DOHH2 (cell line): ENCODE data around the gene DAP.

Experiments
- H3F3A ChIP-seq: fragments of 200-600 bp; sonication (generic), shearing (Covaris generic); 2 replicates; pipeline ENCODE4 v1.6.0; 2016; ENCODE audit warnings: antibody characterized with exemption, mild to moderate bottlenecking; ENCODE audit not compliant: control insufficient read depth, insufficient read depth
- H3K27ac ChIP-seq: fragments of 200-600 bp; sonication (generic); 2 replicates; pipeline ENCODE4 v1.5.1; 2014; ENCODE audit warnings: low read depth, mild to moderate bottlenecking, low read length, moderate library complexity
- H3K27me3 ChIP-seq: fragments of 200-600 bp; sonication (generic); 2 replicates; pipeline ENCODE4 v1.6.1; 2014; ENCODE audit warnings: mild to moderate bottlenecking, low read length, mixed read lengths; ENCODE audit not compliant: control insufficient read depth
- H3K36me3 ChIP-seq: fragments of 200-600 bp; sonication (generic); 2 replicates; pipeline ENCODE4 v1.6.1; 2014; ENCODE audit warnings: mild to moderate bottlenecking, low read length, moderate library complexity, mixed read lengths; ENCODE audit not compliant: control insufficient read depth
- H3K4me1 ChIP-seq: fragments of 200-600 bp; sonication (generic); 2 replicates; pipeline ENCODE4 v1.6.1; 2014; ENCODE audit warnings: mild to moderate bottlenecking, low read length, mixed read lengths; ENCODE audit not compliant: control insufficient read depth
- H3K4me2 ChIP-seq: fragments of 200-600 bp; sonication (generic); 2 replicates; pipeline ENCODE4 v1.6.0; 2014; ENCODE audit warnings: mild to moderate bottlenecking, low read length, moderate library complexity
- H3K4me3 ChIP-seq: fragments of 200-600 bp; sonication (generic); 2 replicates; pipeline ENCODE4 v1.5.1; 2014; ENCODE audit warnings: mild to moderate bottlenecking, low read length, mixed read lengths
- H3K79me2 ChIP-seq: fragments of 200-600 bp; sonication (generic); 2 replicates; pipeline ENCODE4 v1.6.1; 2014; ENCODE audit warnings: mild to moderate bottlenecking, low read length, mixed read lengths; ENCODE audit not compliant: control insufficient read depth
- H3K9me2 ChIP-seq: fragments of 200-600 bp; sonication (generic); replicated peaks from 2 replicates; pipeline ENCODE4 v1.6.1; 2014; ENCODE audit warnings: mild to moderate bottlenecking, low read length, mixed read lengths; ENCODE audit not compliant: control insufficient read depth
- H3K9me3 ChIP-seq: fragments of 200-600 bp; sonication (generic); 2 replicates; pipeline ENCODE4 v1.6.1; 2014; ENCODE audit warnings: antibody characterized with exemption, low read length, mixed read lengths; ENCODE audit not compliant: control insufficient read depth, insufficient read depth
- H4K20me1 ChIP-seq: fragments of 200-600 bp; sonication (generic); 2 replicates; pipeline ENCODE4 v1.6.0; 2014; ENCODE audit warnings: low read depth, mild to moderate bottlenecking, antibody characterized with exemption, low read length, moderate library complexity; ENCODE audit not compliant: control insufficient read depth, insufficient read depth
- CTCF ChIP-seq: fragments of 200-600 bp; sonication (generic); IDR thresholded peaks from one replicate; pipeline ENCODE4 v1.5.1; 2014; ENCODE audit warnings: antibody characterized with exemption, mild to moderate bottlenecking, low read depth, low read length; ENCODE audit not compliant: poor library complexity, severe bottlenecking
- EZH2phosphoT487 ChIP-seq: fragments of 200-600 bp; sonication (generic); IDR thresholded peaks from 2 replicates; pipeline ENCODE4 v1.6.1; 2017; ENCODE audit warnings: borderline replicate concordance, mild to moderate bottlenecking, antibody characterized with exemption, low read length, moderate library complexity, mixed read lengths

The DAP gene

GRCh38 chr5:10735569-10736276, 25.3 kb downstream of the DAP start:
- no peak overlapping the region for H3K4me3 ChIP-seq
- H3K4me2 ChIP-seq = 0 out of 2 replicates have a peak overlapping the region, but pooled peaks have one; percentile 2

GRCh38 chr5:10734832-10735523, 26.1 kb downstream of the DAP start:
- Histone ChIP-seq H3K79me2 (peaks cover 31% of the 10 kb centered on the region), H3K36me3 (peaks cover 61% of the 10 kb centered on the region), H3F3A (no peaks in the 10 kb centered on the region), H3K9me3 (no peaks in the 10 kb centered on the region), H3K4me1 (peaks cover 14% of the 10 kb centered on the region), H4K20me1 (no peaks in the 10 kb centered on the region), H3K4me2 (no peak overlapping the region), H3K27ac (no peak overlapping the region), H3K4me3 (no peak overlapping the region), H3K27me3 (no peaks in the 10 kb centered on the region), H3K9me2 (no peaks in the 10 kb centered on the region)
- no peak for TF ChIP-seq EZH2phosphoT487
- no peak for TF ChIP-seq CTCF

More at GRCh38 chr5:10735569-10736276, 25.3 kb downstream of the DAP start:
- no peak for TF ChIP-seq CTCF
- TF ChIP-seq EZH2phosphoT487 = no peak
- Histone ChIP-seq H3K27ac (no peak overlapping the region), H3K9me2 (no peaks in the 10 kb centered on the region), H3K27me3 (no peaks in the 10 kb centered on the region), H4K20me1 (no peaks in the 10 kb centered on the region), H3F3A (no peaks in the 10 kb centered on the region), H3K9me3 (no peaks in the 10 kb centered on the region), H3K4me1 (peaks cover 14% of the 10 kb centered on the region), H3K36me3 (peaks cover 66% of the 10 kb centered on the region), H3K79me2 (peaks cover 37% of the 10 kb centered on the region)

GRCh38 chr5:10734037-10734709, 26.9 kb downstream of the DAP start:
- no peak overlapping the region for H3K4me2 ChIP-seq
- TF ChIP-seq EZH2phosphoT487 (no peak), CTCF (no peak)

More at GRCh38 chr5:10734037-10734709, 26.9 kb downstream of the DAP start:
- peaks cover 14% of the 10 kb centered on the region for H3K4me1 ChIP-seq
- H3K4me3 ChIP-seq = no peak overlapping the region
- no peaks in the 10 kb centered on the region for H4K20me1 ChIP-seq
- no peaks in the 10 kb centered on the region for H3K27me3 ChIP-seq
- H3K9me3 ChIP-seq = no peaks in the 10 kb centered on the region
- no peaks in the 10 kb centered on the region for H3K9me2 ChIP-seq
- peaks cover 53% of the 10 kb centered on the region for H3K36me3 ChIP-seq
- H3F3A ChIP-seq = no peaks in the 10 kb centered on the region
- H3K27ac ChIP-seq = no peak overlapping the region
- H3K79me2 ChIP-seq = peaks cover 28% of the 10 kb centered on the region
